ENCODE data around the gene CA12.

Gene CA12

GRCh38 chr15:63392361-63393009, 10.8 kb upstream of the CA12 start:
- no peaks in the 10 kb centered on the region for H3F3A ChIP-seq (ENCODE audit: low read depth)
- H2AFZ ChIP-seq (ENCODE audit: low read length): peak overlapping the region; percentile 96
- peak overlapping the region; percentile 55 for H3K4me3 ChIP-seq (ENCODE audit: low read length, poor library complexity, severe bottlenecking)
- H3K9ac ChIP-seq (ENCODE audit: low read depth, low read length, poor library complexity, severe bottlenecking): peak overlapping the region; percentile 42
- H3K4me2 ChIP-seq (ENCODE audit: low read depth, low read length, poor library complexity, severe bottlenecking): peak overlapping the region; percentile 64
- peaks cover 7% of the 10 kb centered on the region for H3K4me1 ChIP-seq (ENCODE audit: insufficient read depth, low read length, poor library complexity, severe bottlenecking)
- no peaks in the 10 kb centered on the region for H4K20me1 ChIP-seq (ENCODE audit: insufficient read depth, low read length, poor library complexity, severe bottlenecking)
- H3K36me3 ChIP-seq (ENCODE audit: insufficient read depth, low read length): no peaks in the 10 kb centered on the region
- no peaks in the 10 kb centered on the region for H3K79me2 ChIP-seq (ENCODE audit: insufficient read depth, low read length)
- H3K9me2 ChIP-seq (replicated peaks; ENCODE audit: low read depth, low read length): no peaks in the 10 kb centered on the region
- H3K27me3 ChIP-seq (ENCODE audit: insufficient read depth, low read length, poor library complexity, severe bottlenecking): no peaks in the 10 kb centered on the region
- TF ChIP-seq CTCF (conservative IDR thresholded peaks at IDR 0.05; ENCODE audit: low read length) (no peak), EZH2phosphoT487 (IDR thresholded peaks at IDR 0.05; ENCODE audit: borderline replicate concordance) (no peak)
- H3K9me3 ChIP-seq (ENCODE audit: insufficient read depth, low read depth, low read length): no peaks in the 10 kb centered on the region

GRCh38 chr15:63391669-63392360, 10.2 kb upstream of the CA12 start:
- Histone ChIP-seq H3K9me3 (ENCODE audit: insufficient read depth, low read depth, low read length) (no peaks in the 10 kb centered on the region), H3F3A (ENCODE audit: low read depth) (no peaks in the 10 kb centered on the region), H2AFZ (ENCODE audit: low read length) (peak overlapping the region; percentile 96), H3K9me2 (replicated peaks; ENCODE audit: low read depth, low read length) (no peaks in the 10 kb centered on the region), H3K4me2 (ENCODE audit: low read depth, low read length, poor library complexity, severe bottlenecking) (peak overlapping the region; percentile 64), H3K27me3 (ENCODE audit: insufficient read depth, low read length, poor library complexity, severe bottlenecking) (no peaks in the 10 kb centered on the region), H3K79me2 (ENCODE audit: insufficient read depth, low read length) (no peaks in the 10 kb centered on the region), H3K9ac (ENCODE audit: low read depth, low read length, poor library complexity, severe bottlenecking) (peak overlapping the region; percentile 42), H3K36me3 (ENCODE audit: insufficient read depth, low read length) (no peaks in the 10 kb centered on the region), H3K4me3 (ENCODE audit: low read length, poor library complexity, severe bottlenecking) (no peak overlapping the region), H4K20me1 (ENCODE audit: insufficient read depth, low read length, poor library complexity, severe bottlenecking) (no peaks in the 10 kb centered on the region), H3K4me1 (ENCODE audit: insufficient read depth, low read length, poor library complexity, severe bottlenecking) (peaks cover 7% of the 10 kb centered on the region)
- TF ChIP-seq EZH2phosphoT487 (IDR thresholded peaks at IDR 0.05; ENCODE audit: borderline replicate concordance) (no peak), CTCF (conservative IDR thresholded peaks at IDR 0.05; ENCODE audit: low read length) (no peak)

GRCh38 chr15:63390689-63391088, 9.0 kb upstream of the CA12 start:
- Histone ChIP-seq H3K9me2 (replicated peaks; ENCODE audit: low read depth, low read length) (no peaks in the 10 kb centered on the region), H3F3A (ENCODE audit: low read depth) (no peaks in the 10 kb centered on the region), H3K4me2 (ENCODE audit: low read depth, low read length, poor library complexity, severe bottlenecking) (no peak overlapping the region), H3K4me3 (ENCODE audit: low read length, poor library complexity, severe bottlenecking) (no peak overlapping the region), H3K79me2 (ENCODE audit: insufficient read depth, low read length) (no peaks in the 10 kb centered on the region), H4K20me1 (ENCODE audit: insufficient read depth, low read length, poor library complexity, severe bottlenecking) (no peaks in the 10 kb centered on the region), H3K36me3 (ENCODE audit: insufficient read depth, low read length) (no peaks in the 10 kb centered on the region), H3K9me3 (ENCODE audit: insufficient read depth, low read depth, low read length) (no peaks in the 10 kb centered on the region), H3K4me1 (ENCODE audit: insufficient read depth, low read length, poor library complexity, severe bottlenecking) (peaks cover 7% of the 10 kb centered on the region), H3K9ac (ENCODE audit: low read depth, low read length, poor library complexity, severe bottlenecking) (no peak overlapping the region), H2AFZ (ENCODE audit: low read length) (no peak overlapping the region), H3K27me3 (ENCODE audit: insufficient read depth, low read length, poor library complexity, severe bottlenecking) (no peaks in the 10 kb centered on the region)
- TF ChIP-seq CTCF (conservative IDR thresholded peaks at IDR 0.05; ENCODE audit: low read length) (no peak), EZH2phosphoT487 (IDR thresholded peaks at IDR 0.05; ENCODE audit: borderline replicate concordance) (no peak)
